ENCODE data around the gene SLC6A1.
A peak's percentile ranks its signal among the peaks of the same experiment; 100 is the strongest.
"Not testable (repeated sequence)": the region's sequence is repeated elsewhere in the genome, so short reads cannot be mapped to it uniquely, and the experiment has no call there.

SLC6A1 gene

GRCh38 chr3:11059799-11060115 lies 67.2 kb downstream of the SLC6A1 start:
- DNase-seq (ENCODE audit: low spot score): no peak

- DNase-seq (ENCODE audit: low spot score): peak; percentile 74
Measured at GRCh38 chr3:11060500-11061251, 68.1 kb downstream of the SLC6A1 start.

- DNase-seq (ENCODE audit: low spot score): not testable (repeated sequence)
Measured at GRCh38 chr3:11061268-11061871, 68.8 kb downstream of the SLC6A1 start.

GRCh38 chr3:11062704-11063103 lies 70.2 kb downstream of the SLC6A1 start:
- no peak for DNase-seq (ENCODE audit: low spot score)

- DNase-seq (ENCODE audit: low spot score): peak; percentile 36
Measured at GRCh38 chr3:11071096-11071755, 78.7 kb downstream of the SLC6A1 start.

GRCh38 chr3:11072631-11073030 lies 80.1 kb downstream of the SLC6A1 start:
- DNase-seq (ENCODE audit: low spot score): peak; percentile 15

GRCh38 chr3:11074011-11074410 lies 81.5 kb downstream of the SLC6A1 start:
- DNase-seq (ENCODE audit: low spot score): peak; percentile 0

GRCh38 chr3:11074451-11074850 lies 81.9 kb downstream of the SLC6A1 start:
- peak; percentile 11 for DNase-seq (ENCODE audit: low spot score)

- not testable (repeated sequence) for DNase-seq (ENCODE audit: low spot score)
Measured at GRCh38 chr3:11075122-11075521, 82.6 kb downstream of the SLC6A1 start.

- peak; percentile 18 for DNase-seq (ENCODE audit: low spot score)
Measured at GRCh38 chr3:11076711-11077110, 84.2 kb downstream of the SLC6A1 start.

- DNase-seq (ENCODE audit: low spot score): no peak
Measured at GRCh38 chr3:11077466-11077865, 84.9 kb downstream of the SLC6A1 start.

- DNase-seq (ENCODE audit: low spot score): no peak
Measured at GRCh38 chr3:11078826-11079515, 86.4 kb downstream of the SLC6A1 start.

- no peak for DNase-seq (ENCODE audit: low spot score)
Measured at GRCh38 chr3:11080492-11080891, 87.9 kb downstream of the SLC6A1 start.

- DNase-seq (ENCODE audit: low spot score): no peak
Measured at GRCh38 chr3:11084098-11084497, 91.5 kb downstream of the SLC6A1 start.

GRCh38 chr3:11084677-11085076 lies 92.1 kb downstream of the SLC6A1 start:
- no peak for DNase-seq (ENCODE audit: low spot score)

- DNase-seq (ENCODE audit: low spot score): no peak
Measured at GRCh38 chr3:11085093-11085840, 92.7 kb downstream of the SLC6A1 start.

GRCh38 chr3:11086856-11087255 lies 94.3 kb downstream of the SLC6A1 start:
- no peak for DNase-seq (ENCODE audit: low spot score)

GRCh38 chr3:11088066-11088465 lies 95.5 kb downstream of the SLC6A1 start:
- no peak for DNase-seq (ENCODE audit: low spot score)

- no peak for DNase-seq (ENCODE audit: low spot score)
Measured at GRCh38 chr3:11088831-11089230, 96.3 kb downstream of the SLC6A1 start.
